ENCODE measurements around the gene ECE2.

ECE2 gene

GRCh38 chr3:184275961-184276910 is at the start of gene ECE2:
TSS of gene ECE2 (plus strand) at chr3:184276022. CDS start at chr3:184276154, 132 bp downstream.
- no peak for DNase-seq

DNA sequence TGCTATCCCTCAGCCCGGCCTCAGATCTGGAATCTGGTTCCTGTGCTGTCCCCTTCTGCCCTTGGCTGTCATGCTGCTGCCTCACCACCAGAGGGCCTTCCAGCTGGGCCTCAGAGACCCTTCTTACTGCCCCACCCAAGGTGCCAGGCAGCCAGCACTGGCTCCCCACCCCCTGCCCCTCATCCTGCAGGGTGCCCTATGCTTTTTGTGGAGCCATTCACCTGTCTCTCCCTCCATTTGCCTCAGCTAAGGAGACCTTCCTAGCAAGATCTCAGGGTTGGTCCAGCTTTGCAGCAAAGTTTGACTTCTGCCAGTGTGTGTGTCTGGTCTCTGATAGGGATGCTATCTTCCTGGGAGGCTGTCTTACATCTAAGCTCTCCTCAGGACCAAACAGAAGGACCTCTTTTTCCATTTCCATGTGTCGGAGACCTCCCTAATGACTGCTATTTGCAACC is 48.3 kb upstream of the ECE2 start:
- DNase-seq = no peak

DNA sequence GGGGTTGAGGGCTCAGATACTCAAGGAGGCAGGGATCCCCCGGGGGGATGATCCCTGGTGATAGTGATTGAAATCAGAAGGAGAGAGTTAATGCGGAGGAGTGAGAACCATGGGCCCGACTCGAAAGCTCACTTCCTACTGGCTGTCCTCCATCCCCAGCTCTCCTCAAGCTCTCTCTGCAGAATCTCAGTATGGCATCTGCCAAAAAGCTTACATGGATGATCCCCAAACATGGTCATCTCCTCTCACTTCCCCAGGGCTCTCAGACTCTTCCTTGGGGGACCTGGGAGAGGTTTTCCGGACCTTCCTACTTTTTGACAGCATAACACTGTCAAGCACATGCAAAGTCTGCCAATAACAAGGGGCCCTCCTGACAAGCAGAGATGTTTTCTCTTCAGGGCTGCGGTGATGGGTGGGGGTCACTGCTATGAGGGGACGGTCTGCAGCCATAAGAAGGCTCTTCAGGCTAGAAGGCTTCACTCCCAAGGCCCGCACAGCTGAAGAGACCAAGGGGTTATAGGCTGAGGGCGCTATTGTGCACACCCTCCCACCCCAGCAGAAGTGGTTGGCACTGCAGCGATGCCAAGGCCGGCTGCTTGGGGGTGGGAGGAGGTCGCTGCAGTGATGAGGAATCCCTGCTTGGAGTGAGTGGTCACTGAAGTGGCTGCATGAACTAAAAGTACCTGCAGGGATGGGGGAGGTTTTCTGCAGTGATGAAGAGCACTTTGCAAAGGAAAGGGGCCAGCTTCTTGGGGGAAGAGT is 47.3 kb upstream of the ECE2 start:
- no peak for DNase-seq

DNA sequence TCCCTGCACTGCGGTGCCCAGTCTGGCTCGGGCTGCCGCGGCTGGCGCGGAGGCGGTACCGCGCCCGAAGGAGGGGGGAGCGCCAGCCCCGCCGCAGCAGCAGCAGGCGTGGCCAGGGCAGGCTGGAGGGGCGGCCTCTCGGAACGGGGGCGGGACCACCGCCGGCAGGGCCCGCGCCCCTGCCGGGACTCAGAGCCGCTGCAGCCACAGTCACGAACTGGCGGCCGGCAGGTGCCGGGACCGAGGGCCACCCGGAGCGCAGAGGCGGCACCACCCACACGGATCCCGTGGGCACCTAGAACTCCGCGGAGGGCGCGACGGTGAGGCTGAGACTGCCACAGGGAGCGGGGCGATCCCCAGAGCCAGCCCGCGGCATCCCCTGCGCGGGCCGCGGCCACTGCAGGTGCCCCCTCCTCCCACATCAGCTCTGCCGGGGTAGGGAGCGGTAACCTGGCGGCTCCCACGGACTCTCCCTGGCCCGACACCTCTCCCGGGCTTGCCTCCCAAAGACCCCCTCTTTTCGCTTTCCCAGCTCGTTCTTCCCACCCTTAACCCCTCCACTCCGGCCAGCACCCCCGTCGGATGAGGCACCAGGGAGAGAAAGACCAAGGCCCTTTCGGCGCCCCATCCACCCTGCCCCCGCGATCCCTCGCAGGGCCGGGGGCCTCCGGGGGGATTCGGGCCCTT is 46.3 kb upstream of the ECE2 start, which contains the start of gene VWA5B2:
Gene VWA5B2 (plus strand): TSS at position 192 of the 687 bp plus-strand sequence. CDS start 944 bp downstream, outside the sequence.
- peak; percentile 24 for DNase-seq

DNA sequence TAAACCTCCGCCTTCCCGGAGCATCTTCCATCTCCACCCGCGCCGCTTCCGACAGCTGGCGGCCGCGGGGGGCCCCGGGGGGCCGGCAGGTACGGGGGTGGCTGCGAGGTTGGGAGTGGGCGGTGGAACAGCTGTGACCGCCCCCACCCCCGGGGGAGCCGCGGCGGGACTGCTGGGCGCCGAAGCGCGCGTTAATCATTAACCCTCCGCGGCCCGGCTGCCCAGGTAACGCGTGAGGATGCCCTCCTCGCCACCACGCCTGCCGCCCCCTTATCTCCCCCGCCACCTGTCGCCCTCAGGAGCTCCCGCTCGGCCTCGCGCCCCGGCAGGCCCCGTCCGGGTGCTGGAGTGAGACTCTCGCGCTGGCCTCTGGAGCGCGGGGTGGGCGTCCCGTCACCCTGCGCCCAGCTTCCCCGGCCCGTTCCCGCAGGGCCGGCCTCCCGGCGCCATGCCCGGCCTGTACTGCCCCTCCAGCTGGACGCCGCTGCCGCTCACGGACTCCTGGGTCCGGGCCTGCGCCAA is 45.7 kb upstream of the ECE2 start:
- DNase-seq = no peak

DNA sequence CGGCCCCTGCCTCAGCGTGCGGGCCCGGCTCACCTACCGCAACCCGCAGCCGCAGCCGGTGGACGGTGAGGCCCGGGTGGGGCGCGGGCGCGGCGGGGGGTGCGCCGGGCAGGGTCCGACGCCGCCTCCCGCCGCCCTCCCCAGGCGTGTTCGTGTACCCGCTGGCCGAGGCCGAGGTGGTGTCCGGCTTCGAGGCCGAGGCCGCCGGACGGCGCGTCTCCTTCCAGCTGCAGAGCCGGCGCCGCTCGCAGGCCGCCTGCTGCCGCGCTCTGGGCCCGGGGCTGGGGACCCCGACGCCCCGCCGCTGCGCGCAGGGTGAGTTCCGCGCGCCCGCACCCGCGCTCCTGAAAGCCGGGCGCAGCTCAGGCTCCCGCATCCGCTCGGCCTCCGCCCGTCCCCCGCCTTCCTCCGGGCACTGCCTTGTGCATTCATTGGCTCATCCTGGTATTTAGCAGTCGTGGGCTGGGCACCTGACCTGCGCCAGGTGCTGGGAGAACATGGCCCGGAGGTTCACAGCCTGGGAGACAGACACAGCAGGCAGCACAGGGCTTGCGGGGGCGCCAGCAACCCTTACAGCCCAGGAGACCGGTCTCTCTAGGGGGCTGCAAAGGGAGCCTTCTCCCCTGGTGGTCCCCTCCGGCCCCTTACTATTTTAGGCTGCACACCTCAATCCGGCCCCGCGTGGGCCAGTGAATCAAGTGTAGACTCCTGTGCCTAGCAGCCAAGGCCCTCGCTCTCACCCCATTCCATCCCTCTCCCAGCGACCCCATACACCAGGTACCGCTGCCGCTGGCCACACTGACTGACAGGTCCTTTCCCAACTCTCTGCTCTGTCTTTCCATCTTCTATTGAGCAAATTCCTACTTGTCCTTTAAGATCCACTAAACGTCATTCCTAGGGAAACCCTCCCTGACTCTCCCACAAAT is 45.0 kb upstream of the ECE2 start:
- no peak for DNase-seq

GRCh38 chr3:184231671-184232070 is 44.2 kb upstream of the ECE2 start:
- DNase-seq = peak; percentile 23

DNA sequence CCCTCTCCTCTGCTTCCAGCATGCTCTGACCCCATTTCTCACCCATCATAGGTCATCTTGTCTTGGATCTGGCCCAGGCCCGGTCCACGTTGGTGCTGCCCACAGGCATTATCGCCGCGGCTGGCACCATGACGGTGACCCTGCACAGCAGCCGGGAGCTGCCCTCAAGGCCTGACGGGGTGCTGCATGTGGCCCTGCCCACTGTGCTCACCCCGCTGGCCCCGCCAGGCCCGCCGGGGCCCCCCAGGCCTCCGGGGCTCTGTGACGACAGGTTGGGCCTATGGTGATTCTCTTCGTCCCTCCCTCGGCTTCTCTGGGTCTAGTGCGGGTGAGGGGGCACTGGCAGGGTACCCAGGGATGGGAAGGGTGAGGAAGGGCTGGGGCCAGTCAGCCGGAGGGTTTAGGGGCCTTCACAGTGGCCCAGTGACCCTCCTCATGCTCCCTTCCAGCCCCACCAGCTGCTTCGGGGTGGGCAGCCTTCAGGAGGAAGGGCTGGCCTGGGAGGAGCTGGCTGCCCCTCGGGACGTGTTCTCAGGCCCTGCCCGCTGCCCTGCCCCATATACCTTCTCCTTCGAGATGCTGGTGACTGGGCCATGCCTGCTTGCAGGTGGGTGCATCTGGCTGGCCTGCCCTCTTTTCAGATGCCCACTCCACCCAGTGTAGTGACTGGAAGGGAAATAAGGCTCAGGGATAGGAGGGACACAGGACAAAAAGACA is 42.5 kb upstream of the ECE2 start:
- no peak for DNase-seq

DNA sequence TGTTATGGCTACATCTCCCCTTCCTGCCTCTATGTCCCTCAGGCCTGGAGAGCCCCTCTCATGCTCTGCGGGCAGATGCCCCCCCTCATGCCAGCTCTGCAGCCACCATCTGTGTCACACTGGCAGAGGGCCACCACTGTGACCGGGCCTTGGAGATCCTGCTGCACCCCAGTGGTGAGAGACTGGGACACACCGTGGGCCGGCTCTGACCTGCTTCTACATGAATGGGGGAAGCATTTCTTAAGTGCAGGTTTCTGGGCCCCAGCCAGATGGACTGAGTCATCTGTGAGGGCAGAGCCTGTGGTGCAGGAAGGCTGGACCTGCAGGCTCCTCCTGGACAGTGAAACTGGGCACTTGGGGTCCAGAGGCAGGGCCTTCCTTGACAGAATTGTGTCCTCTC is 41.6 kb upstream of the ECE2 start:
- DNase-seq = peak; percentile 13

DNA sequence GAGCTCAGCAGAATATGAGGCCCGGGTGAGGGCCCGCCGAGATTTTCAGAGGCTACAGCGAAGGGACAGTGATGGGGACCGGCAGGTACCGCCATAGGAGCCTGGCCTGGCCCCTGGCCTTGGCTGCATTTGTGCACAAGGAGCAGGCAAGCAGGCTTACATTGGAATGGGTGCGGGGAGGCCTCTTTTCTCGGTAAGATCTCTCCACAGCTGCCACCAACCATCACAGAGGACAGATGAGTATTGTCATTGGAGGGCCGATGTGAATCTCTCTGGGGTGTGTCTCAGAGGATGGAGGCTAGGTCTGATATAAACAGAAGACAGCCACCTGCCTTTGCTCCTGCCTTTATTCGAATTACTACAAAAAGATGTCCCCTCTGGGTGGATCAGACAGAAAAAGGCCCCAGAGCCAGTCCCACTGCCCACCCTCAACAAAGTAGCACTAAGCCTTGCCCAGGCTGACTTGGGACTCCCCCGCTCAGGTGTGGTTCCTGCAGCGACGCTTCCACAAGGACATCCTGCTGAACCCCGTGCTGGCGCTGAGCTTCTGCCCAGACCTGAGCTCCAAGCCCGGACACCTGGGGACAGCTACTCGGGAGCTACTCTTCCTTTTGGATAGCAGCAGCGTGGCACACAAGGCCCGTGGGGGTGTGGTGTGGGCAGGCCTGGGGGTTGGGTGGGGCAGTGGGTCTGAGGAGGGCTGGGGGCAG is 41.0 kb upstream of the ECE2 start:
- DNase-seq = no peak

DNA sequence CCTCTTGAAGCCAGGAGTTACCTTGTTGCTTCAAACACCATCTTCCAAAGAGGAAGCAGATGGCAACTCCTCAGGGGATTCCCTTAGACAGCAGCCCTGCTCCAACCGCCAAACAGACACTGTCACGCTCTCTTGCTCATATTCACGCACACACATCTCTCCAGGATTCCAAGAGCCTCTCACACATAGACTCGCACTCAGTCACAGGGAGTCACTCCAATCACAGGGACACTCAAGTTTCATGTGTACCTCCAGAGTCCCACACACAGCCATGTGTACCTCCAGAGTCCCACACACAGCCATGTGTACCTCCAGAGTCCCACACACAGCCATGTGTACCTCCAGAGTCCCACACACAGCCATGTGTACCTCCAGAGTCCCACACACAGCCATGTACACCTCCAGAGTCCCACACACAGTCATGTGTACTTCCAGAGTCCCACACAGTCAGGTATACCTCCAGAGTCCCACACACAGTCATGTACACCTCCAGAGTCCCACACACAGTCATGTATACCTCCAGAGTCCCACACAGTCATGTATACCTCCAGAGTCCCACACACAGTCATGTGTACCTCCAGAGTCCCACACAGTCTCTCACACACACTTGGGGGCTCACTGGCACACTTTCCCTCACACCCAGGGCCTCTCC is 40.3 kb upstream of the ECE2 start:
- DNase-seq = peak; percentile 15

DNA sequence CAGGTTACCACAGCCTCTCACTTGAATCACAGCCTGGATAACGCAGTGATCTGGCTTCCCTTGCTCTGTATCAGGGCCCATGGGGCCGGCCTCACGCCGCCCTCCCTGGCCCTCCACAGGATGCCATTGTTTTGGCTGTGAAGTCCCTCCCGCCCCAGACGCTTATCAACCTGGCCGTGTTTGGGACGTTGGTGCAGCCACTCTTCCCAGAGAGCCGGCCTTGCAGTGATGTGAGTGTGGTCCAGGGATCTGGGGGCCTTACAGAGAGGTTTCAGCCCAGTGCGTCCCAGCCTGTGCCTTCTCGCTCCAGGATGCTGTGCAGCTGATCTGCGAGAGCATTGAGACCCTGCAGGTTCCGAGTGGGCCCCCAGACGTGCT is 39.8 kb upstream of the ECE2 start:
- no peak for DNase-seq

GRCh38 chr3:184236636-184237035 is 39.2 kb upstream of the ECE2 start:
- no peak for DNase-seq

DNA sequence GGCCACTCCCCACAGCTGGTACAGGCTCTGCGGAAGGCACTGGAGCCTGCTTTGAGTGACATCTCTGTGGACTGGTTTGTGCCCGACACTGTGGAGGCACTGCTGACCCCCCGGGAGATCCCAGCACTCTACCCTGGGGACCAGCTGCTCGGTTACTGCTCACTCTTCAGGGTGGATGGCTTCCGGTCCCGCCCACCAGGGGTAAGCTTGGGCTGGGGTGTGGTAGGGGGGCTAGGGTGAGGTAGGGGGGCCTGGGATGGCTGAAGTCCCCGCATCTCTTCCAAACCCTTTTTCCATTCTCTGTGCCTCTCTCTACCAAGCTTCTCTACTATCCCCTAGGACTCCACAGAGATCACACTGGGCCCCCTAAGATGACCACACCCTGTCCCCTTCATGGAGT is 38.6 kb upstream of the ECE2 start:
- DNase-seq = no peak

DNA sequence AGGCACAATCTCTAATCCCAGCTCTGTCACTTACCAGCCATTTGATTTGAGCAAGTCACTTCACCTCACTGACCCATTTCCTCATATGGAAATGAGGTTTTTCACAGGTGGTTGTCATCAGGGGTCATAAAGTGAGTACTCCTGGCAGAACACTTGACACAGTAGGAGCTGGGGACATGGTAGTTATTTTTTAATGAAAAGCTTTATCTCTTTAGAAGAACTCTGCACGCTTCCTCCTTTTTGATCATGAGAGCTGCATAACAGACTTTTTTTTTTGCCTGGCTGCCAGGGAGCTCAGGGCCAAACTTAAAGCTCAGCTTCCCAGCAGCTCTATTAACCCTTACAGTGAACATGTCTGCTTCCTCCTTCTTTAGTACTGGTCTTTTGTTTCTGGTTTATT is 38.0 kb upstream of the ECE2 start:
- DNase-seq = no peak

GRCh38 chr3:184238246-184238818 is 37.5 kb upstream of the ECE2 start:
- no peak for DNase-seq

GRCh38 chr3:184239221-184239620 is 36.6 kb upstream of the ECE2 start:
- DNase-seq = no peak

DNA sequence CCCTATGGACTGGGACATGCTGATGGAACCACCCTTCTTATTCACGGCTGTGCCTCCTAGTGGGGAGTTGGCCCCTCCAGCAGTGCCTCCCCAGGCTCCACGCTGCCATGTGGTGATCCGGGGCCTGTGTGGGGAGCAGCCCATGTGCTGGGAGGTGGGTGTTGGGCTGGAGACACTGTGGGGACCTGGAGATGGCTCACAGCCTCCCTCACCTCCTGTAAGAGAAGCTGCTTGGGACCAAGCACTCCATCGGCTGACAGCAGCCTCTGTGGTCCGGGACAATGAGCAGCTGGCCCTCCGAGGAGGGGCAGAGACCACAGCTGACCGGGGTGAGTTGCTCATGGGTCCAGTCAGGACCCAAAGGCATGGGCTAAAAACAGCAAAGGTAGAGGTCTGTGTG is 36.1 kb upstream of the ECE2 start:
- no peak for DNase-seq

DNA sequence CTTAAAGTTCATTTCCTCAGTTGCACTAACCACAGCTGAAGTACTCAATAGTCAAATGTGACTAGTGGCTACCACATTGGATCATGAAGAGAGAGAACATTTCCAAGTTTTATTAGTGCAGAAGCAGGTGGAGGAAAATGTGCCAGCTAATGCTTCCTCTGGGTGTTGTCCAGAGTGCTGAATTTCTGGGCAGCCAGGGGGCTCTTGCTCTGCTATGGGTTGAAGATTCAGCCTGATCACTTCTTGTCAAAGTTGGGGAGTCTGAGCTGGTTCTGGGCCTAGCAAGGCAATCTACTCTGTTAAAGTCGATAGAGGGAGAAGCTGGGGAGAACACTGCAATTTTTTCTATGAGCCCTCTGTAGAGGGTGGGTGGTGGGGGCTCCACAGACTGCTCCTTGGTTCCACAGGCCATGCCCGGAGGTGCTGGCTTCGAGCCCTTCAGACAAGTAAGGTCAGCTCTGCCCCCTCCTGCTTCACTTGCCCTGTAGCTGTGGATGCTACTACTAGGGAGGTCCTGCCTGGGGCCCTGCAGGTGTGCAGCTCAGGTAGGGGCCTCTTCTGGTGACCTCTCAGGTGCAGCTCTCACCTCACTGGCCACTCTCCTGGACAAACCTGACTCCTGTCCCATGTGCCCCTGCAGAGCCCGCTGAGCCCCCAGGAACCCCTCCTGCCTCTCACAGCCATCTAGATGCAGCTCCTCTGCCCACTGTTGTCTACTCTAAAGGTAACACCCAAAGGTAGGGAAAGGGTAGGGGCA is 35.3 kb upstream of the ECE2 start:
- no peak for DNase-seq

All from DMS79 (cell line).